ENCODE data around the gene D2HGDH. TPM values are rescaled to one million over a fixed set of nuclear protein-coding genes. Genes with fewer than 3 reads are reported as not detected.
"Not testable (repeated sequence)": the region's sequence is repeated elsewhere in the genome, so short reads cannot be mapped to it uniquely, and the experiment has no call there.

Gene D2HGDH
- total and polyA plus RNA-seq, 5 donors: 16.0 to 22.3 (median 16.9) TPM

GRCh38 chr2:241776336-241777169 lies 42.1 kb downstream of the D2HGDH start, which contains the start of gene GAL3ST2:
Gene GAL3ST2, plus strand, starts transcription at chr2:241776822. Its CDS starts 134 bp downstream, at chr2:241776956.
- 77% methylated on average over 27 of the region's 27 CpGs for WGBS
- Histone ChIP-seq H3K27ac (ENCODE audit: low read length) (no peak within 1 kb of the TSS), H3K4me1 (ENCODE audit: control insufficient read depth, insufficient read depth, low read length) (no peaks in the 10 kb centered on the region), H3K27me3 (ENCODE audit: control insufficient read depth, insufficient read depth) (no peaks in the 10 kb centered on the region), H3K4me3 (ENCODE audit: low read length) (no peak within 1 kb of the TSS), H3K9me3 (ENCODE audit: control insufficient read depth, low read length) (no peaks in the 10 kb centered on the region)
- DNase-seq (peak in 2 of 3 donors; percentile 29 to 37), ATAC-seq (no peak)
- intact Hi-C loops (cut with DNase I): no loop called here

GRCh38 chr2:241777170-241777685 lies 42.8 kb downstream of the D2HGDH start:
- no peak overlapping the region for H3K4me3 ChIP-seq (ENCODE audit: low read length)
- no peaks in the 10 kb centered on the region for H3K27me3 ChIP-seq (ENCODE audit: control insufficient read depth, insufficient read depth)
- ATAC-seq (no peak), DNase-seq (peak in 2 of 3 donors; percentile 17 to 18)
- H3K4me1 ChIP-seq (ENCODE audit: control insufficient read depth, insufficient read depth, low read length): no peaks in the 10 kb centered on the region
- WGBS: 72% methylated on average over 22 of the region's 22 CpGs
- intact Hi-C loops (cut with DNase I): no loop called here
- H3K9me3 ChIP-seq (ENCODE audit: control insufficient read depth, low read length): no peaks in the 10 kb centered on the region
- no peak overlapping the region for H3K27ac ChIP-seq (ENCODE audit: low read length)

- peak in 2 of 3 donors; percentile 20 to 24 for DNase-seq
- intact Hi-C loops (cut with DNase I): no loop called here
- Histone ChIP-seq H3K27me3 (ENCODE audit: control insufficient read depth, insufficient read depth) (no peaks in the 10 kb centered on the region), H3K4me1 (ENCODE audit: control insufficient read depth, insufficient read depth, low read length) (no peaks in the 10 kb centered on the region), H3K9me3 (ENCODE audit: control insufficient read depth, low read length) (no peaks in the 10 kb centered on the region), H3K4me3 (ENCODE audit: low read length) (no peak overlapping the region), H3K27ac (ENCODE audit: low read length) (no peak overlapping the region)
- WGBS: 74% methylated on average over 21 of the region's 21 CpGs
- ATAC-seq: no peak
Measured at GRCh38 chr2:241777686-241778627, 43.5 kb downstream of the D2HGDH start.

GRCh38 chr2:241780939-241781569 lies 46.6 kb downstream of the D2HGDH start:
- intact Hi-C loops (cut with DNase I): no loop called here
- DNase-seq: no peak
- 85% methylated on average over 5 of the region's 5 CpGs for WGBS
- Histone ChIP-seq H3K4me1 (ENCODE audit: control insufficient read depth, insufficient read depth, low read length) (no peaks in the 10 kb centered on the region), H3K27ac (ENCODE audit: low read length) (no peak overlapping the region), H3K9me3 (ENCODE audit: control insufficient read depth, low read length) (no peaks in the 10 kb centered on the region), H3K27me3 (ENCODE audit: control insufficient read depth, insufficient read depth) (no peaks in the 10 kb centered on the region), H3K4me3 (ENCODE audit: low read length) (no peak overlapping the region)
- ATAC-seq: no peak

- H3K27me3 ChIP-seq (ENCODE audit: control insufficient read depth, insufficient read depth); DNase-seq; H3K4me3 ChIP-seq (ENCODE audit: low read length); H3K9me3 ChIP-seq (ENCODE audit: control insufficient read depth, low read length); H3K4me1 ChIP-seq (ENCODE audit: control insufficient read depth, insufficient read depth, low read length); H3K27ac ChIP-seq (ENCODE audit: low read length); intact Hi-C loops (cut with DNase I); ATAC-seq: not testable (repeated sequence)
- 88% methylated on average over 3 of the region's 3 CpGs for WGBS
Measured at GRCh38 chr2:241782053-241782452, 47.6 kb downstream of the D2HGDH start.

GRCh38 chr2:241788135-241788534 lies 53.7 kb downstream of the D2HGDH start:
- Histone ChIP-seq H3K27ac (ENCODE audit: low read length) (no peak overlapping the region), H3K4me1 (ENCODE audit: control insufficient read depth, insufficient read depth, low read length) (no peaks in the 10 kb centered on the region), H3K4me3 (ENCODE audit: low read length) (no peak overlapping the region), H3K27me3 (ENCODE audit: control insufficient read depth, insufficient read depth) (no peaks in the 10 kb centered on the region), H3K9me3 (ENCODE audit: control insufficient read depth, low read length) (no peaks in the 10 kb centered on the region)
- ATAC-seq (no peak), DNase-seq (no peak)
- intact Hi-C loops (cut with DNase I): no loop called here
- 86% methylated on average over 4 of the region's 4 CpGs for WGBS

GRCh38 chr2:241788572-241788971 lies 54.1 kb downstream of the D2HGDH start:
- intact Hi-C loops (cut with DNase I): no loop called here
- no peak for ATAC-seq

GRCh38 chr2:241791385-241791784 lies 57.0 kb downstream of the D2HGDH start:
- ATAC-seq; H3K4me3 ChIP-seq (ENCODE audit: low read length); intact Hi-C loops (cut with DNase I); H3K27ac ChIP-seq (ENCODE audit: low read length); H3K27me3 ChIP-seq (ENCODE audit: control insufficient read depth, insufficient read depth); H3K9me3 ChIP-seq (ENCODE audit: control insufficient read depth, low read length); H3K4me1 ChIP-seq (ENCODE audit: control insufficient read depth, insufficient read depth, low read length): not testable (repeated sequence)
- WGBS: 50% methylated on average over 3 of the region's 3 CpGs
- DNase-seq: peak in 1 of 3 donors; percentile 3

More at GRCh38 chr2:241788572-241788971, 54.1 kb downstream of the D2HGDH start:
- H3K27ac ChIP-seq (ENCODE audit: low read length): no peak overlapping the region
- no peak overlapping the region for H3K4me3 ChIP-seq (ENCODE audit: low read length)
- WGBS: 34% methylated on average over 3 of the region's 3 CpGs
- no peaks in the 10 kb centered on the region for H3K27me3 ChIP-seq (ENCODE audit: control insufficient read depth, insufficient read depth)
- no peak for DNase-seq
- H3K9me3 ChIP-seq (ENCODE audit: control insufficient read depth, low read length): no peaks in the 10 kb centered on the region
- no peaks in the 10 kb centered on the region for H3K4me1 ChIP-seq (ENCODE audit: control insufficient read depth, insufficient read depth, low read length)

GRCh38 chr2:241793385-241793784 lies 59.0 kb downstream of the D2HGDH start:
- Histone ChIP-seq H3K27me3 (ENCODE audit: control insufficient read depth, insufficient read depth) (no peaks in the 10 kb centered on the region), H3K27ac (ENCODE audit: low read length) (no peak overlapping the region), H3K9me3 (ENCODE audit: control insufficient read depth, low read length) (no peaks in the 10 kb centered on the region), H3K4me1 (ENCODE audit: control insufficient read depth, insufficient read depth, low read length) (no peaks in the 10 kb centered on the region), H3K4me3 (ENCODE audit: low read length) (no peak overlapping the region)
- 92% methylated on average over 5 of the region's 5 CpGs for WGBS
- no peak for DNase-seq
- ATAC-seq: no peak
- intact Hi-C loops (cut with DNase I): no loop called here

- DNase-seq: peak in 1 of 3 donors; percentile 6
- WGBS: 86% methylated on average over 10 of the region's 10 CpGs
- Histone ChIP-seq H3K27ac (ENCODE audit: low read length) (no peak overlapping the region), H3K4me1 (ENCODE audit: control insufficient read depth, insufficient read depth, low read length) (no peaks in the 10 kb centered on the region), H3K27me3 (ENCODE audit: control insufficient read depth, insufficient read depth) (no peaks in the 10 kb centered on the region), H3K4me3 (ENCODE audit: low read length) (no peak overlapping the region), H3K9me3 (ENCODE audit: control insufficient read depth, low read length) (no peaks in the 10 kb centered on the region)
- intact Hi-C loops (cut with DNase I): no loop called here
- ATAC-seq: no peak
Measured at GRCh38 chr2:241794250-241794823, 59.9 kb downstream of the D2HGDH start.

Measured in right cardiac atrium (tissue), 5 donors.